Activated T-helper 17 cell treated with anti-CD3 and anti-CD28 coated beads, Interleukin-2, amount 50 U/mL, for 72 hours (primary cell): ENCODE measurements around the gene ACKR3. TPM values are rescaled to one million over a fixed set of nuclear protein-coding genes. Genes with fewer than 3 reads are reported as not detected.

Source experiments
- ATAC-seq: fragments of 150-1000 bp; cut with Tn5 transposase; replicated peaks from 2 replicates; pipeline ENCODE4 v1.10.0; 2021; ENCODE audit warnings: mild to moderate bottlenecking, moderate library complexity
- H3K27ac Mint-ChIP-seq: one replicate; pipeline ENCODE4 v1.8.0; 2022; ENCODE audit warnings: mixed read lengths
- H3K27me3 Mint-ChIP-seq: one replicate; pipeline ENCODE4 v1.8.0; 2022; ENCODE audit warnings: mixed read lengths
- H3K36me3 Mint-ChIP-seq: one replicate; pipeline ENCODE4 v1.8.0; 2022; ENCODE audit warnings: low read depth, mild to moderate bottlenecking, mixed read lengths
- H3K4me1 Mint-ChIP-seq: one replicate; pipeline ENCODE4 v1.8.0; 2022; ENCODE audit warnings: mixed read lengths
- H3K4me3 Mint-ChIP-seq: one replicate; pipeline ENCODE4 v1.8.0; 2022; ENCODE audit warnings: mild to moderate bottlenecking, mixed read lengths
- H3K9me3 Mint-ChIP-seq: one replicate; pipeline ENCODE4 v1.8.0; 2022; ENCODE audit warnings: mixed read lengths
- total RNA-seq, 2 donors: library from RNA; stranded (reverse); gene quantifications; one replicate each; pipeline ENCODE4 v1.2.3, GENCODE V29; 2022

Gene ACKR3
- total RNA-seq, 2 donors from 2014 or later = 0.86 to 1.7 TPM

GRCh38 chr2:236541008-236541562 lies 28.5 kb upstream of the ACKR3 start:
- ATAC-seq = peak; percentile 59
- peaks cover 16% of the 10 kb centered on the region for H3K36me3 Mint-ChIP-seq
- H3K4me3 Mint-ChIP-seq = peak overlapping the region; percentile 93
- no peaks in the 10 kb centered on the region for H3K27me3 Mint-ChIP-seq
- H3K27ac Mint-ChIP-seq = peak overlapping the region; percentile 91
- peaks cover 66% of the 10 kb centered on the region for H3K4me1 Mint-ChIP-seq
- H3K9me3 Mint-ChIP-seq = no peaks in the 10 kb centered on the region

- H3K27ac Mint-ChIP-seq = peak overlapping the region; percentile 65
- peaks cover 16% of the 10 kb centered on the region for H3K36me3 Mint-ChIP-seq
- no peaks in the 10 kb centered on the region for H3K9me3 Mint-ChIP-seq
- no peak for ATAC-seq
- no peaks in the 10 kb centered on the region for H3K27me3 Mint-ChIP-seq
- H3K4me1 Mint-ChIP-seq = peaks cover 70% of the 10 kb centered on the region
- peak overlapping the region; percentile 86 for H3K4me3 Mint-ChIP-seq
Observed at GRCh38 chr2:236544362-236544761, 25.3 kb upstream of the ACKR3 start.

- no peak for ATAC-seq
- Mint-ChIP-seq H3K36me3 (peaks cover 8% of the 10 kb centered on the region), H3K4me1 (peaks cover 69% of the 10 kb centered on the region), H3K4me3 (peak overlapping the region; percentile 86), H3K9me3 (no peaks in the 10 kb centered on the region), H3K27me3 (no peaks in the 10 kb centered on the region), H3K27ac (peak overlapping the region; percentile 65)
Observed at GRCh38 chr2:236545248-236545658, 24.4 kb upstream of the ACKR3 start.

- Mint-ChIP-seq H3K4me3 (peak overlapping the region; percentile 86), H3K27me3 (no peaks in the 10 kb centered on the region), H3K36me3 (peaks cover 4% of the 10 kb centered on the region), H3K4me1 (peaks cover 69% of the 10 kb centered on the region), H3K9me3 (no peaks in the 10 kb centered on the region), H3K27ac (peak overlapping the region; percentile 65)
- ATAC-seq = peak; percentile 44
Observed at GRCh38 chr2:236545814-236546480, 23.7 kb upstream of the ACKR3 start.

- Mint-ChIP-seq H3K27ac (peak overlapping the region; percentile 65), H3K27me3 (no peaks in the 10 kb centered on the region), H3K4me1 (peaks cover 65% of the 10 kb centered on the region), H3K36me3 (no peaks in the 10 kb centered on the region), H3K9me3 (no peaks in the 10 kb centered on the region), H3K4me3 (peak overlapping the region; percentile 86)
- ATAC-seq = peak; percentile 78
Observed at GRCh38 chr2:236546561-236547002, 23.0 kb upstream of the ACKR3 start.

GRCh38 chr2:236547725-236548124 lies 21.9 kb upstream of the ACKR3 start:
- ATAC-seq = no peak
- Mint-ChIP-seq H3K36me3 (no peaks in the 10 kb centered on the region), H3K9me3 (no peaks in the 10 kb centered on the region), H3K27ac (no peak overlapping the region), H3K27me3 (no peaks in the 10 kb centered on the region), H3K4me1 (peaks cover 71% of the 10 kb centered on the region), H3K4me3 (peak overlapping the region; percentile 86)

GRCh38 chr2:236548179-236548921 lies 21.3 kb upstream of the ACKR3 start:
- no peaks in the 10 kb centered on the region for H3K9me3 Mint-ChIP-seq
- H3K4me3 Mint-ChIP-seq = peak overlapping the region; percentile 86
- no peaks in the 10 kb centered on the region for H3K36me3 Mint-ChIP-seq
- H3K27me3 Mint-ChIP-seq = no peaks in the 10 kb centered on the region
- no peak overlapping the region for H3K27ac Mint-ChIP-seq
- no peak for ATAC-seq
- peaks cover 67% of the 10 kb centered on the region for H3K4me1 Mint-ChIP-seq

GRCh38 chr2:236549165-236549564 lies 20.5 kb upstream of the ACKR3 start:
- ATAC-seq = no peak
- Mint-ChIP-seq H3K4me3 (peak overlapping the region; percentile 45), H3K36me3 (no peaks in the 10 kb centered on the region), H3K9me3 (no peaks in the 10 kb centered on the region), H3K27me3 (no peaks in the 10 kb centered on the region), H3K4me1 (peaks cover 70% of the 10 kb centered on the region), H3K27ac (no peak overlapping the region)

- peak overlapping the region; percentile 71 for H3K4me3 Mint-ChIP-seq
- no peaks in the 10 kb centered on the region for H3K9me3 Mint-ChIP-seq
- ATAC-seq = no peak
- no peaks in the 10 kb centered on the region for H3K36me3 Mint-ChIP-seq
- no peaks in the 10 kb centered on the region for H3K27me3 Mint-ChIP-seq
- H3K27ac Mint-ChIP-seq = no peak overlapping the region
- H3K4me1 Mint-ChIP-seq = peaks cover 66% of the 10 kb centered on the region
Observed at GRCh38 chr2:236550290-236550689, 19.3 kb upstream of the ACKR3 start.

- H3K4me3 Mint-ChIP-seq = peak overlapping the region; percentile 71
- H3K4me1 Mint-ChIP-seq = peaks cover 70% of the 10 kb centered on the region
- H3K36me3 Mint-ChIP-seq = no peaks in the 10 kb centered on the region
- no peaks in the 10 kb centered on the region for H3K9me3 Mint-ChIP-seq
- H3K27me3 Mint-ChIP-seq = no peaks in the 10 kb centered on the region
- no peak overlapping the region for H3K27ac Mint-ChIP-seq
- peak; percentile 29 for ATAC-seq
Observed at GRCh38 chr2:236550701-236551465, 18.7 kb upstream of the ACKR3 start.

GRCh38 chr2:236551471-236552211 lies 18.0 kb upstream of the ACKR3 start:
- Mint-ChIP-seq H3K9me3 (no peaks in the 10 kb centered on the region), H3K27me3 (no peaks in the 10 kb centered on the region), H3K36me3 (no peaks in the 10 kb centered on the region), H3K4me3 (peak overlapping the region; percentile 71), H3K27ac (peak overlapping the region; percentile 63), H3K4me1 (peaks cover 74% of the 10 kb centered on the region)
- peak; percentile 51 for ATAC-seq

GRCh38 chr2:236552212-236552542 lies 17.4 kb upstream of the ACKR3 start:
- Mint-ChIP-seq H3K4me3 (peak overlapping the region; percentile 71), H3K36me3 (no peaks in the 10 kb centered on the region), H3K4me1 (peaks cover 69% of the 10 kb centered on the region), H3K9me3 (no peaks in the 10 kb centered on the region), H3K27me3 (no peaks in the 10 kb centered on the region), H3K27ac (peak overlapping the region; percentile 63)
- peak; percentile 72 for ATAC-seq

- Mint-ChIP-seq H3K27me3 (no peaks in the 10 kb centered on the region), H3K36me3 (no peaks in the 10 kb centered on the region), H3K4me3 (peak overlapping the region; percentile 71), H3K4me1 (peaks cover 70% of the 10 kb centered on the region), H3K9me3 (no peaks in the 10 kb centered on the region), H3K27ac (peak overlapping the region; percentile 63)
- no peak for ATAC-seq
Observed at GRCh38 chr2:236552581-236553363, 16.9 kb upstream of the ACKR3 start.
